Measurements from ENCODE around the gene SLC39A5. TPM values are rescaled to one million over a fixed set of nuclear protein-coding genes. Genes with fewer than 3 reads are reported as not detected.
"Not testable (repeated sequence)": the region's sequence is repeated elsewhere in the genome, so short reads cannot be mapped to it uniquely, and the experiment has no call there.

SLC39A5 gene
- total and polyA plus RNA-seq, 2 of the 13 experiments (the other 11 are each of a cell fraction or from before 2014, with no cell fraction given), result 59.7 to 101 TPM

DNA sequence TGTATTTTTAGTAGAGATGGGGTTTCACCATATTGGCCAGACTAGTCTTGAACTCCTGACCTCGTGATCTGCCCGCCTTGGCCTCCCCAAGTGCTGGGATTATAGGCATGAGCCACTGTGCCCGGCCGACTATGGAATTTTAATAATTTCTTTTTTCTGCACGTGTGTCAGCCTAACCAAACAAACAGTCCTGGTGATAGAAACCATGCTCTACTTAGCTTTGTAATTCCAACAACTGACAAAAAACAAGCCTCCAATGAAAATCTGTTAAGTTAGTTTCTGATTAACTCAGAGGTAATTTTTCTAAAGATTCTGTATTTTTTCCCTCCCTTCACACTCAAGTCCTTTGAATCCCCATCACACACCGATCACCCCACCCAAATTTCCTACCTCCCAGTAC, 52.2 kb downstream of the SLC39A5 start (continued):
- TF ChIP-seq MEIS1 (CRISPR knock-in tag; IDR thresholded peaks at IDR 0.05; ENCODE audit: borderline replicate concordance) (no peak), ZNF781 (CRISPR knock-in tag; IDR thresholded peaks at IDR 0.05; ENCODE audit: borderline replicate concordance, not compliant biosample characterization) (no peak), TSC22D2 (CRISPR knock-in tag; IDR thresholded peaks at IDR 0.05; ENCODE audit: borderline replicate concordance) (no peak), GTF3A (CRISPR knock-in tag; conservative IDR thresholded peaks at IDR 0.05) (no peak), HNRNPUL1 (IDR thresholded peaks at IDR 0.05; ENCODE audit: low read depth, low read length) (no peak), TBP (CRISPR knock-in tag; IDR thresholded peaks at IDR 0.05) (no peak)

DNA sequence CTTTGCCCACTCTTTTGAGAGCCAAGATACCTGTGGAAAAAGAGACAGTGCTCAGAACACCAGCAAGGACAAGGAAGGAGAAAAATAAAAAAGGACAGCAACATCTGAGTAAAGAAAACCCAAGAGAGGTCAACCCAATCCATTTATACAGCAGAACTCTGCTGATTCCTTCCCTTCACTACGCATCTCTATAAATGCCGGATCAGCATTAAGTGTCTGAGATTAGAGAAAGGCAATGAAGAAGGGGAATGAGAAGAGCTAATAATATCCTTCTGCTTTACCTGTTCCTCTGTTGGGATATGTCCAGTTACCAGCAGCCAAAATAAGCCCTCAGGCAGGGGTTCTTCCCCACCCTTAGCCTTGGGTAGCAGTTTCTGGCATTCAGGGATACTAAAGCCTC, 52.7 kb downstream of the SLC39A5 start:
- DNase-seq (ENCODE audit: low spot score) (no peak), ATAC-seq (no peak), FAIRE-seq (no peak)
- Histone ChIP-seq H3K36me3 (replicated peaks in 1 of 2; ENCODE audit: control insufficient read depth in 1 of 2, insufficient read depth in 2 of 2, low read length in 2 of 2) (peaks cover 15 to 66% of the 10 kb centered on the region in 2 experiments), H3K27ac (ENCODE audit: extremely low read length, insufficient read depth, low read length) (no peak overlapping the region), H3K9me3 (ENCODE audit: low read length) (no peaks in the 10 kb centered on the region), H3K79me2 (ENCODE audit: insufficient read depth, low read length) (peaks cover 4% of the 10 kb centered on the region), H3K4me3 (replicated peaks in 1 of 3; ENCODE audit: insufficient read depth in 1 of 3, low read depth in 2 of 3, low read length in 3 of 3) (no peak overlapping the region), H3K9ac (ENCODE audit: insufficient read depth, low read depth, low read length) (no peak overlapping the region), H4K20me1 (ENCODE audit: insufficient read depth, low read length) (no peaks in the 10 kb centered on the region), H3K4me2 (ENCODE audit: low read depth, low read length) (no peak overlapping the region), H2AFZ (ENCODE audit: low read length) (no peak overlapping the region), H3K27me3 (ENCODE audit: control insufficient read depth in 1 of 2, insufficient read depth in 2 of 2, low read length in 2 of 2) (no peaks in the 10 kb centered on the region), H3K4me1 (ENCODE audit: insufficient read depth, low read length) (peaks cover 21% of the 10 kb centered on the region)
- in situ Hi-C loops (cut with HindIII; ENCODE audit: extremely low pct_ligation_motif_present, low pct_unique_long_range_greater_than_20kb), result no loop called here
- no TSS peak for BruUV-seq (replicated peaks)
- 96% methylated on average over 2 of the region's 2 CpGs for WGBS (ENCODE audit: low lambda C conversion rate)
- CTCF ChIA-PET (ENCODE audit: low intra/inter-chr PET ratio, low total read pairs), result no interaction called here
- intact Hi-C loops (cut with micrococcal nuclease; ENCODE audit: unreplicated experiment), result no loop called here
- POLR2A ChIA-PET, result interaction anchor here (1.5 kb wide), 1 partner anchor 15 kb away, joined by 4 read pairs; no protein-coding TSS in a partner anchor
- TF ChIP-seq, protein P1, sequence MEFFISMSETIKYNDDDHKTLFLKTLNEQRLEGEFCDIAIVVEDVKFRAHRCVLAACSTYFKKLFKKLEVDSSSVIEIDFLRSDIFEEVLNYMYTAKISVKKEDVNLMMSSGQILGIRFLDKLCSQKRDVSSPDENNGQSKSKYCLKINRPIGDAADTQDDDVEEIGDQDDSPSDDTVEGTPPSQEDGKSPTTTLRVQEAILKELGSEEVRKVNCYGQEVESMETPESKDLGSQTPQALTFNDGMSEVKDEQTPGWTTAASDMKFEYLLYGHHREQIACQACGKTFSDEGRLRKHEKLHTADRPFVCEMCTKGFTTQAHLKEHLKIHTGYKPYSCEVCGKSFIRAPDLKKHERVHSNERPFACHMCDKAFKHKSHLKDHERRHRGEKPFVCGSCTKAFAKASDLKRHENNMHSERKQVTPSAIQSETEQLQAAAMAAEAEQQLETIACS (CRISPR knock-in tag; IDR thresholded peaks at IDR 0.05), result no peak
- TF ChIP-seq ZNF207 (IDR thresholded peaks at IDR 0.05; ENCODE audit: borderline replicate concordance), result no peak
- no peak for TF ChIP-seq PHF8 (CRISPR knock-in tag; IDR thresholded peaks at IDR 0.05)
- TF ChIP-seq ZNF720 (CRISPR knock-in tag; IDR thresholded peaks at IDR 0.05), result no peak
- TF ChIP-seq SMAD3 (CRISPR knock-in tag; IDR thresholded peaks at IDR 0.05), result no peak
- no peak for TF ChIP-seq KLF6 (CRISPR knock-in tag; IDR thresholded peaks at IDR 0.05)
- TF ChIP-seq GTF2F1 (IDR thresholded peaks at IDR 0.05; ENCODE audit: low read length), result no peak
- peak; percentile 91 to 94 for TF ChIP-seq MAFK (conservative IDR thresholded peaks at IDR 0.05 in 1 of 2, IDR thresholded peaks at IDR 0.05 in 1 of 2; ENCODE audit: low read length in 2 of 2)
- TF ChIP-seq, protein P2, sequence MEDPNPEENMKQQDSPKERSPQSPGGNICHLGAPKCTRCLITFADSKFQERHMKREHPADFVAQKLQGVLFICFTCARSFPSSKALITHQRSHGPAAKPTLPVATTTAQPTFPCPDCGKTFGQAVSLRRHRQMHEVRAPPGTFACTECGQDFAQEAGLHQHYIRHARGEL (CRISPR knock-in tag; IDR thresholded peaks at IDR 0.05), result no peak
- TF ChIP-seq SMARCC2 (IDR thresholded peaks at IDR 0.05), result no peak
- TF ChIP-seq MAFF (IDR thresholded peaks at IDR 0.05; ENCODE audit: low read depth, low read length), result peak; percentile 92
- no peak for TF ChIP-seq ZNF34 (CRISPR knock-in tag; IDR thresholded peaks at IDR 0.05; ENCODE audit: borderline replicate concordance)

DNA sequence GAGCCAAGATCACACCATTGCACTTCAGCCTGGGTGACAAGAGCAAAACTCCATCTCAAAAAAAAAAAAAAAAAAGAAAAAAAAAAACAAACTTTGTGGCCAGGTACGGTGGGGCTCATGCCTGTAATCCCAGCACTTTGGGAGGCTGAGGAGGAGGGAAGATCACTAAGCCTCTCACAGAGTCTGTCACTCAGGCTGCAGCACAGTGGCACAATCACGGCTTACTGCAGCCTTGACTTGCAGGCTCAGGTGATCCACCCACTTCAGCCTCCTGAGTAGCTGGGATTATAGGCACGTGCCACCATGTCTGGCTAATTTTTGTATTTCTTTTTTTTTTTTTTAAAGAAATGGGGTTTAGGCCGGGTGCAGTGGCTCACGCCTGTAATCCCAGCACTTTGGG, 54.4 kb downstream of the SLC39A5 start:
- peaks cover 15% of the 10 kb centered on the region for H3K79me2 ChIP-seq (ENCODE audit: insufficient read depth, low read length)
- CTCF ChIA-PET (ENCODE audit: low intra/inter-chr PET ratio, low total read pairs); H4K20me1 ChIP-seq (ENCODE audit: insufficient read depth, low read length); H3K27me3 ChIP-seq (ENCODE audit: control insufficient read depth in 1 of 2, insufficient read depth in 2 of 2, low read length in 2 of 2); H3K4me3 ChIP-seq (replicated peaks in 1 of 3; ENCODE audit: insufficient read depth in 1 of 3, low read depth in 2 of 3, low read length in 3 of 3); H3K9ac ChIP-seq (ENCODE audit: insufficient read depth, low read depth, low read length); in situ Hi-C loops (cut with HindIII; ENCODE audit: extremely low pct_ligation_motif_present, low pct_unique_long_range_greater_than_20kb); H3K4me2 ChIP-seq (ENCODE audit: low read depth, low read length); H2AFZ ChIP-seq (ENCODE audit: low read length); BruUV-seq (replicated peaks); ATAC-seq; H3K27ac ChIP-seq (ENCODE audit: extremely low read length, insufficient read depth, low read length); FAIRE-seq; intact Hi-C loops (cut with micrococcal nuclease; ENCODE audit: unreplicated experiment); H3K9me3 ChIP-seq (ENCODE audit: low read length); DNase-seq (ENCODE audit: low spot score): not testable (repeated sequence)
- H3K36me3 ChIP-seq (replicated peaks in 1 of 2; ENCODE audit: control insufficient read depth in 1 of 2, insufficient read depth in 2 of 2, low read length in 2 of 2), result peaks cover 12 to 51% of the 10 kb centered on the region in 2 experiments
- peaks cover 38% of the 10 kb centered on the region for H3K4me1 ChIP-seq (ENCODE audit: insufficient read depth, low read length)
- 100% methylated on average over 5 of the region's 5 CpGs for WGBS (ENCODE audit: low lambda C conversion rate)
- POLR2A ChIA-PET, result interaction anchor here (1.5 kb wide), 1 partner anchor 17 kb away, joined by 4 read pairs; no protein-coding TSS in a partner anchor

Measured in HepG2 (cell line).